Mesenchymal stem cell (in vitro differentiated cells and primary cell): ENCODE data around the gene SERPINB3.
"Not testable (repeated sequence)": the region's sequence is repeated elsewhere in the genome, so short reads cannot be mapped to it uniquely, and the experiment has no call there.

Source experiments
- DNase-seq: peaks from one replicate; pipeline ENCODE4 v3.0.0-alpha.2; 2013
- H2AFZ ChIP-seq: one replicate; pipeline ENCODE4 v1.6.1; 2013; ENCODE audit warnings: low read depth, mild to moderate bottlenecking, control low read depth, inconsistent platforms, low read length, moderate library complexity
- H2AK5ac ChIP-seq: 2 replicates; pipeline ENCODE4 v1.6.1; 2013; ENCODE audit warnings: low read length, moderate library complexity, mild to moderate bottlenecking, inconsistent platforms; ENCODE audit not compliant: severe bottlenecking
- H2BK120ac ChIP-seq: one replicate; pipeline ENCODE4 v1.6.1; 2013; ENCODE audit warnings: low read depth, mild to moderate bottlenecking, inconsistent platforms, low read length, moderate library complexity
- H2BK12ac ChIP-seq, 2 experiments: one replicate each; pipeline ENCODE4 v1.6.1; 2013; ENCODE audit warnings: inconsistent platforms in 2 of 2, low read length in 2 of 2, mild to moderate bottlenecking in 2 of 2, moderate library complexity in 2 of 2, control low read depth in 1 of 2
- H2BK15ac ChIP-seq: one replicate; pipeline ENCODE4 v1.6.1; 2013; ENCODE audit warnings: mild to moderate bottlenecking, low read depth, inconsistent platforms; ENCODE audit not compliant: poor library complexity, severe bottlenecking
- H2BK5ac ChIP-seq: 2 replicates; pipeline ENCODE4 v1.6.1; 2013; ENCODE audit warnings: low read depth, mild to moderate bottlenecking, low read length, control low read depth, inconsistent platforms; ENCODE audit not compliant: poor library complexity, severe bottlenecking
- H3K14ac ChIP-seq, 2 experiments: one replicate each; pipeline ENCODE4 v1.6.1; 2013; ENCODE audit warnings: inconsistent platforms in 2 of 2, low read length in 2 of 2, control low read depth in 1 of 2, mild to moderate bottlenecking in 1 of 2, moderate library complexity in 1 of 2
- H3K18ac ChIP-seq, 2 experiments: one replicate each; pipeline ENCODE4 v1.6.1; 2013; ENCODE audit warnings: inconsistent platforms in 2 of 2, low read length in 2 of 2, control low read depth in 1 of 2, low read depth in 1 of 2, mild to moderate bottlenecking in 1 of 2
- H3K23ac ChIP-seq, 2 experiments: one replicate each; pipeline ENCODE4 v1.6.1; 2013; ENCODE audit warnings: inconsistent platforms in 2 of 2, low read length in 2 of 2, mild to moderate bottlenecking in 2 of 2, moderate library complexity in 2 of 2, control low read depth in 1 of 2
- H3K27ac ChIP-seq: 2 replicates; pipeline ENCODE4 v1.5.1; 2013; ENCODE audit warnings: mild to moderate bottlenecking, moderate library complexity, low read length, control low read depth, inconsistent platforms; ENCODE audit not compliant: poor library complexity, severe bottlenecking
- H3K27me3 ChIP-seq, 2 experiments: 2 replicates each; pipeline versions ENCODE4 v1.6.1 to v1.7.0; 2013; ENCODE audit warnings: low read length in 2 of 2, mild to moderate bottlenecking in 2 of 2, moderate library complexity in 2 of 2, control low read depth in 1 of 2, inconsistent platforms in 1 of 2; ENCODE audit not compliant: control insufficient read depth in 1 of 2, insufficient read depth in 1 of 2
- H3K36me3 ChIP-seq, 2 experiments: 2 replicates each; pipeline versions ENCODE4 v1.6.1 to v1.7.0; 2013; ENCODE audit warnings: low read length in 2 of 2, control low read depth in 1 of 2, inconsistent platforms in 1 of 2, low read depth in 1 of 2, mild to moderate bottlenecking in 1 of 2; ENCODE audit not compliant: insufficient read depth in 2 of 2, control insufficient read depth in 1 of 2
- H3K4ac ChIP-seq, 2 experiments: one replicate each; pipeline ENCODE4 v1.6.1; 2013; ENCODE audit warnings: inconsistent platforms in 2 of 2, low read length in 2 of 2, mild to moderate bottlenecking in 2 of 2, moderate library complexity in 2 of 2, control low read depth in 1 of 2, low read depth in 1 of 2
- H3K4me1 ChIP-seq: 2 replicates; pipeline ENCODE4 v1.6.1; 2013; ENCODE audit warnings: low read depth, low read length, control low read depth; ENCODE audit not compliant: control insufficient read depth, insufficient read depth
- H3K4me2 ChIP-seq: 2 replicates; pipeline ENCODE4 v1.6.1; 2013; ENCODE audit warnings: low read length, mild to moderate bottlenecking, inconsistent platforms; ENCODE audit not compliant: poor library complexity, severe bottlenecking
- H3K4me3 ChIP-seq, 2 experiments: 2 replicates each; pipeline versions ENCODE4 v1.5.1 to v1.7.0; 2013; ENCODE audit warnings: low read length in 2 of 2, mild to moderate bottlenecking in 2 of 2, control low read depth in 1 of 2, low read depth in 1 of 2; ENCODE audit not compliant: insufficient read depth in 1 of 2
- H3K79me1 ChIP-seq: replicated peaks from 2 replicates; pipeline ENCODE4 v1.6.1; 2013; ENCODE audit warnings: mild to moderate bottlenecking, control low read depth, low read length, inconsistent platforms; ENCODE audit not compliant: poor library complexity, severe bottlenecking
- H3K9ac ChIP-seq: 2 replicates; pipeline ENCODE4 v1.7.0; 2013; ENCODE audit warnings: mild to moderate bottlenecking, low read length, moderate library complexity
- H3K9me3 ChIP-seq: 2 replicates; pipeline ENCODE4 v1.7.0; 2013; ENCODE audit warnings: mild to moderate bottlenecking, low read length; ENCODE audit not compliant: control insufficient read depth
- H4K8ac ChIP-seq: one replicate; pipeline ENCODE4 v1.6.1; 2013; ENCODE audit warnings: inconsistent platforms, mild to moderate bottlenecking, low read length, moderate library complexity
- H4K91ac ChIP-seq: one replicate; pipeline ENCODE4 v1.6.1; 2013; ENCODE audit warnings: mild to moderate bottlenecking, low read length, inconsistent platforms
- WGBS: methylation state at CpG from one replicate; pipeline ENCODE4 v1.1.7; 2013; ENCODE audit warnings: mixed read lengths; 5-methylcytosine and 5-hydroxymethylcytosine counted together

SERPINB3 gene

DNA sequence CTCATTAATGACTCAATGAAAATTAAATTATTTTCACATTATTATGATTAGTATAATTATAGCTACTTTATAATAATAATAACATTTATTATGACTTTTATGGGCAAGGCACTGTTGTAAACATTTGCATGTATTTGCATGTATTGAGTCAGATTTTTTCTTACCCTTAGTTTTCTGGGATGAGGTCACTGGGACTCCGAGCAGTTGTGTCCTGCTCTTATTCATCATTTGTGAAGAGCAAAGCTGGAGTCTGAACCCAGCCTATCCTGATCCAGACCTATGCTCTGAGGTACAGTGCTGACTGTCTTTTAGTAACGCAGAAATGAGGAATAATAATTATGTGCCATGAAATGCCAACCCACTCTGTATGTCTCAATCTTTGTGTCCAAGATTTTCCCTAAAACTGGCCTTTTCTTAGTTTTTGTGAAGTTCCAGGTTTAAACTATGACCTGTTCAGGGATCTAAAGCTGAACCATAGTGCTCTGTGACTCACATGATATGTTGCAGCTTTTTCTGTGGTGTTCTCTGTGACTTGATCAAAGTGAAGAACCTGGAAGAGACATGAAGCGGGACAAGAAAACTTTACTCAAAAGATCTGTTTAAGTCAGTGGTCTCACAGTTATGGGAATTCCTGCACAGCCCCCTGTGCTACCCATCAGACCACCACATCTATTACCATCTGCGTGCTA is 18.9 kb downstream of the SERPINB3 start:
- H3K4me1 ChIP-seq, H3K4me3 ChIP-seq, H3K9ac ChIP-seq, H3K79me1 ChIP-seq, H2BK15ac ChIP-seq, H3K18ac ChIP-seq, H2AK5ac ChIP-seq, H3K4ac ChIP-seq, H3K14ac ChIP-seq, H3K4me2 ChIP-seq, H4K8ac ChIP-seq, H2BK12ac ChIP-seq, H3K23ac ChIP-seq, H2AFZ ChIP-seq, H2BK5ac ChIP-seq, H3K36me3 ChIP-seq, DNase-seq, H4K91ac ChIP-seq, H3K27ac ChIP-seq, H3K9me3 ChIP-seq, H2BK120ac ChIP-seq, H3K27me3 ChIP-seq: not testable (repeated sequence)
- WGBS = 88% methylated on average over 2 of the region's 4 CpGs

DNA sequence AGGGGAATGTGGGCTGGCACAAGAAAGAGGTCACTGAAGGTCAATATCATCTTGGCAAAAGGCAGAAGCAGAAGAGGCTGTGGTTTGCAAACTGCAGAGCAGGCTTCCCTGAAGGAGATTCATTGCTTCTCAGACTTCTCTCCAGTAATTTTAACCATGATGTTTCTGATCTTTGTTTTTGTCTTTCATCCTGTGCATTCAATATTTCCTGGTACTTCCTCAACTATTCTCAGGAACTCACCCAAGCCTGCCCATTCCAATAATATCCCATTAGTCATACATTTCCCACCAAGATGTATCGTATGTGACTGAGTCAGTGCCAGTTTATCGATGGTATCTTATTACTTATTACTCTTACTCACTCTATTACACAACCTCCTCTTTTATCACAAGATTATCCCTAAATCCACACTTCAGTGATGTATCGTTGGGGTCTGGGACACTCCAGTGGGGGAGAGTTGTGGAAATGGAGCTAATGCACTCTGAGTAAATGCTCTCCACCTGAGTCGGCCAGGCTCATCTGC is 20.5 kb downstream of the SERPINB3 start:
- not testable (repeated sequence) for H3K23ac ChIP-seq, H3K18ac ChIP-seq, H3K79me1 ChIP-seq, H3K27ac ChIP-seq, H4K8ac ChIP-seq, H2BK15ac ChIP-seq, H3K9me3 ChIP-seq, DNase-seq, H2BK12ac ChIP-seq, H2BK120ac ChIP-seq, H4K91ac ChIP-seq, H2AFZ ChIP-seq, H3K9ac ChIP-seq, H3K4ac ChIP-seq, H3K27me3 ChIP-seq, H3K4me3 ChIP-seq, H2AK5ac ChIP-seq, H3K36me3 ChIP-seq, H3K14ac ChIP-seq, H3K4me2 ChIP-seq, H2BK5ac ChIP-seq, H3K4me1 ChIP-seq
- no CpG with 5 or more reads among the region's 4 CpGs for WGBS

- Histone ChIP-seq H3K23ac (no peak overlapping the region), H3K79me1 (no peaks in the 10 kb centered on the region), H3K18ac (no peak overlapping the region), H3K4me1 (no peaks in the 10 kb centered on the region), H3K4me2 (no peak overlapping the region), H3K4me3 (no peak overlapping the region), H3K14ac (no peak overlapping the region), H4K8ac (no peak overlapping the region), H3K27ac (no peak overlapping the region), H3K36me3 (no peaks in the 10 kb centered on the region), H2BK5ac (no peak overlapping the region), H3K9me3 (peaks cover 6% of the 10 kb centered on the region), H4K91ac (no peak overlapping the region), H2AK5ac (no peak overlapping the region), H2BK15ac (no peak overlapping the region), H3K4ac (no peak overlapping the region), H3K9ac (no peak overlapping the region), H2AFZ (no peak overlapping the region), H2BK120ac (no peak overlapping the region), H3K27me3 (no peaks in the 10 kb centered on the region), H2BK12ac (no peak overlapping the region)
- no peak for DNase-seq
- WGBS = 83% methylated on average over 6 of the region's 6 CpGs
Measured at GRCh38 chr18:63637703-63638102, 24.0 kb downstream of the SERPINB3 start.

DNA sequence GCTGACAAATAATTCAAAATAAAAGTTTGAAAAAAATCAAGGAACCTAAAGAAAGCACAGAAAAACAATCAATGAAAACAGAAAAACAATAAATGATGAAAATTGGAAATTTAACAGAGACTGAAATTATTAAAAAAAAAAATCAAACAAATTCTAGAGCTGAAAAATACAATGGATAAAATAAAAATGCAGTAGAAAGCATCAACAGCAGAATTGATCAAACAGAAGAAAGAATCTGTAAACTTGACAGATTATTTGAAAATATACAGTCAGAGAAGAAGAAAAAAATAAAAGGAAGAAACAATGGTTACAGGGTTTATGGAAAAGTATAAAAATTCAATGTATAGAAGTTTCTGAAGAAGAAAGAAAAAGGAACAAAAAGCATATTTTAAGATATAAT is 33.9 kb downstream of the SERPINB3 start:
- no peak overlapping the region for H3K4ac ChIP-seq
- no peak overlapping the region for H3K4me3 ChIP-seq
- H2BK15ac ChIP-seq = no peak overlapping the region
- no peaks in the 10 kb centered on the region for H3K79me1 ChIP-seq
- H3K9me3 ChIP-seq = peaks cover 66% of the 10 kb centered on the region
- H3K27ac ChIP-seq = no peak overlapping the region
- H3K4me2 ChIP-seq = no peak overlapping the region
- no peak for DNase-seq
- H3K14ac ChIP-seq = no peak overlapping the region
- H2BK12ac ChIP-seq = no peak overlapping the region
- H2AK5ac ChIP-seq = no peak overlapping the region
- no peak overlapping the region for H4K8ac ChIP-seq
- no peaks in the 10 kb centered on the region for H3K27me3 ChIP-seq
- H3K4me1 ChIP-seq = no peaks in the 10 kb centered on the region
- no peak overlapping the region for H2AFZ ChIP-seq
- no peak overlapping the region for H4K91ac ChIP-seq
- H3K9ac ChIP-seq = no peak overlapping the region
- no peak overlapping the region for H2BK5ac ChIP-seq
- H2BK120ac ChIP-seq = no peak overlapping the region
- no peak overlapping the region for H3K23ac ChIP-seq
- no peaks in the 10 kb centered on the region for H3K36me3 ChIP-seq
- H3K18ac ChIP-seq = no peak overlapping the region
